GM10248 (cell line): ENCODE measurements around the gene GNAS-AS1.

Source experiments
- CTCF ChIA-PET: fragments of 300-600 bp; sonication (Branson Sonifier 250); formaldehyde crosslinking; extraction: SDS; loops from one replicate; lab custom pipeline; 2021; ENCODE audit warnings: antibody characterized with exemption; lab: Yijun Ruan, JAX
- POLR2A ChIA-PET: fragments of 350-650 bp; sonication (Branson Sonifier 250); formaldehyde crosslinking; extraction: SDS; loops from one replicate; lab custom pipeline; 2020; ENCODE audit warnings: antibody characterized with exemption; lab: Yijun Ruan, JAX
- DNase-seq: peaks from one replicate; pipeline ENCODE4 v3.0.0; 2012; ENCODE audit errors: extremely low spot score
- TF ChIP-seq, protein P1 (sequence below): IDR thresholded peaks from 2 replicates; pipeline ENCODE4 v1.5.1; 2012; ENCODE audit warnings: mild to moderate bottlenecking, low read depth; ENCODE audit errors: extremely low read depth, missing control alignments, control extremely low read depth

GNAS-AS1 gene

DNA sequence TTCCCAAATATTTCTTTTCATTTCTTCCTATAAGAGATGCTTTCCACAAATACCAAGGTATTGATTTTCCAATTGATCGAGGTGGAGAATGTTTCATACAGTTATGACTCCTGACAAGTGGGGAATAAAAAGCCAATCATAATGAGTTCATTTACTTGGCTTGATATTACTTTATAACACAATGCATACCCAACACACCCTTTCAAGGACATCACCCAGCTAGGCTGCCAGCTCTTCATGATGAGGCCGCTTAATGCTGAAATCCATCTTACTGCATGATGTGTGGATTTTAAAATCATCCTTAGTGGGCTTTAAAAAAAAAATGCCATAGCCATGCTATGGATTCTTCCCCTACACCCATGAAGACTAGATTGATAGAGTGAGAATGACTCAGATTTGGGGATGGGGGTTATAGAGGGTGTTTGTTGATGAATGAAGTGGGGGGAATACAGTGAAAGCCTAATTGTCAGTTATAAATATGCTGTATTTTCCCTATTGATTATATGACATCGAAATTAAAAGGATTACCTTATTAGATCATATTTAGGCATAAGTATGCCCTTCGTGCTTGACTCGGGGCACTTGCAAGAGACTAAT lies 75.9 kb downstream of the GNAS-AS1 start:
- ChIA-PET POLR2A (no interaction called here), CTCF (no interaction called here)
- TF ChIP-seq, protein P1, sequence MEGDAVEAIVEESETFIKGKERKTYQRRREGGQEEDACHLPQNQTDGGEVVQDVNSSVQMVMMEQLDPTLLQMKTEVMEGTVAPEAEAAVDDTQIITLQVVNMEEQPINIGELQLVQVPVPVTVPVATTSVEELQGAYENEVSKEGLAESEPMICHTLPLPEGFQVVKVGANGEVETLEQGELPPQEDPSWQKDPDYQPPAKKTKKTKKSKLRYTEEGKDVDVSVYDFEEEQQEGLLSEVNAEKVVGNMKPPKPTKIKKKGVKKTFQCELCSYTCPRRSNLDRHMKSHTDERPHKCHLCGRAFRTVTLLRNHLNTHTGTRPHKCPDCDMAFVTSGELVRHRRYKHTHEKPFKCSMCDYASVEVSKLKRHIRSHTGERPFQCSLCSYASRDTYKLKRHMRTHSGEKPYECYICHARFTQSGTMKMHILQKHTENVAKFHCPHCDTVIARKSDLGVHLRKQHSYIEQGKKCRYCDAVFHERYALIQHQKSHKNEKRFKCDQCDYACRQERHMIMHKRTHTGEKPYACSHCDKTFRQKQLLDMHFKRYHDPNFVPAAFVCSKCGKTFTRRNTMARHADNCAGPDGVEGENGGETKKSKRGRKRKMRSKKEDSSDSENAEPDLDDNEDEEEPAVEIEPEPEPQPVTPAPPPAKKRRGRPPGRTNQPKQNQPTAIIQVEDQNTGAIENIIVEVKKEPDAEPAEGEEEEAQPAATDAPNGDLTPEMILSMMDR: no peak
- DNase-seq: no peak

DNA sequence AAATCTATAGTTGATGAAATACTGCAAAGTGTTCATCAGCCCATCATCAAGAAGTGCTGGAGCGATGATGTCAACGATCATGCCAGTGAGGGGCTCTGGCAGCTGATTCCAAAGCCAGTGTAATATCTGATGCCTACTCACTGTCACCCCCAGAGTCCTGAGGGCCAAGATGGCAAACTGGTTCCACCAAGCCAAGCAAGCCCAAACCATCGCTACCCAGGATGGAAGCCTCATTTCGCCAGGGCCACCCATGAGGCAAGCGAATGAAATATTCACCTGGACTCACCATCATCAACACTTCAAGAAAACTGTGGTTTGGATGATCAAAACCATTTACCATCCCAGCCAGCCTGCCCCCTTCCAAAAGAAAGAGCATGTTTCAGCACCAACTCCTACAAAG lies 76.5 kb downstream of the GNAS-AS1 start:
- no peak for DNase-seq
- ChIA-PET POLR2A (no interaction called here), CTCF (no interaction called here)
- TF ChIP-seq, protein P1: no peak

DNA sequence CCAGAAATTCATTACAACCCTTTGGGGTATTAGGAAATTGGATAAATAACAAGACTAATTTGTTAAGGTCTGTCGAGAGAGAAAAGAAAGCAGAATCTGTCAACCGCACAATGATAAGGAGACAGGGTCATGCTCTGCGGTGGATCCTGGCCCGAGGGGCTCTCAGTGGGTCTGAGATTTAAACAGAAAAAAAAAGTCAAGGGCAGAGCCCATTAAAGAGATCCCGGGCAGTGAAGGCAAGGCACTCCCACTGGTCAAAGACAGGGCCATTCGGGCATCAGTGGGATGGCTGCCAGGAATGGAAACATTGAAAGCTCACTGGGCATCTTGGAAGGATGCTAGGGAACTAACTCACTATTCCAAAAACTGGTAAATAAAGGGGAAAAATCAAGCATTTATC lies 77.9 kb downstream of the GNAS-AS1 start:
- ChIA-PET POLR2A (no interaction called here), CTCF (no interaction called here)
- TF ChIP-seq, protein P1: no peak
- DNase-seq: no peak
